Hepatocyte (in vitro differentiated cells): Measurements from ENCODE around the gene PLEKHA4. TPM values are rescaled to one million over a fixed set of nuclear protein-coding genes. Genes with fewer than 3 reads are reported as not detected.
"Not testable (repeated sequence)": the region's sequence is repeated elsewhere in the genome, so short reads cannot be mapped to it uniquely, and the experiment has no call there.

Experiments used
- DNase-seq: peaks from one replicate; pipeline ENCODE4 v3.0.0-alpha.2; 2016; ENCODE audit warnings: low spot score
- H2AFZ ChIP-seq: fragments of 200-600 bp; sonication (generic); 2 replicates; pipeline ENCODE4 v1.6.0; 2016; ENCODE audit warnings: antibody characterized with exemption, mild to moderate bottlenecking
- H3K27ac ChIP-seq: fragments of 200-600 bp; sonication (generic); 2 replicates; pipeline ENCODE4 v1.5.1; 2016; ENCODE audit warnings: mild to moderate bottlenecking
- H3K27me3 ChIP-seq: fragments of 200-600 bp; sonication (generic); 2 replicates; pipeline ENCODE4 v1.6.1; 2016
- H3K36me3 ChIP-seq: fragments of 200-600 bp; sonication (generic); replicated peaks from 2 replicates; pipeline ENCODE4 v1.5.1; 2016; ENCODE audit warnings: low read depth; ENCODE audit not compliant: insufficient read depth
- H3K4me1 ChIP-seq: fragments of 200-600 bp; sonication (generic); 2 replicates; pipeline ENCODE4 v1.5.1; 2016; ENCODE audit warnings: mild to moderate bottlenecking, moderate library complexity; ENCODE audit not compliant: insufficient read depth
- H3K4me2 ChIP-seq: fragments of 200-600 bp; sonication (generic); 2 replicates; pipeline ENCODE4 v1.6.0; 2016
- H3K4me3 ChIP-seq: fragments of 200-600 bp; sonication (generic); 2 replicates; pipeline ENCODE4 v1.5.1; 2016; ENCODE audit warnings: mild to moderate bottlenecking
- H3K79me2 ChIP-seq: fragments of 200-600 bp; sonication (generic); 2 replicates; pipeline ENCODE4 v1.6.0; 2017; ENCODE audit warnings: mild to moderate bottlenecking
- H3K9me2 ChIP-seq: fragments of 200-600 bp; sonication (generic); replicated peaks from 2 replicates; pipeline ENCODE4 v1.6.0; 2017; ENCODE audit warnings: mild to moderate bottlenecking; ENCODE audit not compliant: insufficient read depth
- H3K9me3 ChIP-seq: fragments of 200-600 bp; sonication (generic); 2 replicates; pipeline ENCODE4 v1.5.1; 2016; ENCODE audit warnings: low read depth, mild to moderate bottlenecking
- H4K20me1 ChIP-seq: fragments of 200-600 bp; sonication (generic); 2 replicates; pipeline ENCODE4 v1.6.0; 2016; ENCODE audit warnings: mild to moderate bottlenecking; ENCODE audit not compliant: insufficient read depth, poor library complexity, severe bottlenecking
- CTCF ChIP-seq: fragments of 200-600 bp; sonication (generic); IDR thresholded peaks from 2 replicates; pipeline ENCODE4 v1.5.1; 2016; ENCODE audit warnings: antibody characterized with exemption, mild to moderate bottlenecking; ENCODE audit not compliant: poor library complexity
- EZH2 ChIP-seq: fragments of 200-600 bp; sonication (generic); IDR thresholded peaks from 2 replicates; pipeline ENCODE4 v1.6.1; 2016; ENCODE audit warnings: antibody characterized with exemption, mild to moderate bottlenecking, borderline replicate concordance
- EZH2phosphoT487 ChIP-seq: fragments of 200-600 bp; sonication (generic); IDR thresholded peaks from one replicate; pipeline ENCODE4 v1.6.1; 2018; ENCODE audit warnings: antibody characterized with exemption, mild to moderate bottlenecking, low read depth, moderate library complexity; ENCODE audit not compliant: unreplicated experiment, severe bottlenecking
- WGBS: methylation state at CpG from one replicate; pipeline ENCODE4 v1.1.6; 2016; ENCODE audit warnings: low lambda C conversion rate; ENCODE audit errors: missing lambda C conversion rate; 5-methylcytosine and 5-hydroxymethylcytosine counted together
- polyA plus RNA-seq: library from polyadenylated mRNA; unstranded; fragments of >200 nt; fragmentation: Nextera tagmentation; extraction: Ambion mirVana; gene quantifications from 2 replicates; pipeline ENCODE4 v1.2.1, GENCODE V29; 2016
- small RNA-seq: library from RNA; depleted of rRNA; stranded (forward); fragments of <200 nt; gene quantifications from one replicate; pipeline ENCODE3, GENCODE V24; 2014
- total RNA-seq: library from RNA; depleted of rRNA; stranded (reverse); fragments of >200 nt; gene quantifications from 2 replicates; pipeline ENCODE4 v1.2.3, GENCODE V29; 2014

PLEKHA4 gene
- total and polyA plus RNA-seq, 2 experiments from 2014 or later, result 7.3 to 15.1 TPM

DNA sequence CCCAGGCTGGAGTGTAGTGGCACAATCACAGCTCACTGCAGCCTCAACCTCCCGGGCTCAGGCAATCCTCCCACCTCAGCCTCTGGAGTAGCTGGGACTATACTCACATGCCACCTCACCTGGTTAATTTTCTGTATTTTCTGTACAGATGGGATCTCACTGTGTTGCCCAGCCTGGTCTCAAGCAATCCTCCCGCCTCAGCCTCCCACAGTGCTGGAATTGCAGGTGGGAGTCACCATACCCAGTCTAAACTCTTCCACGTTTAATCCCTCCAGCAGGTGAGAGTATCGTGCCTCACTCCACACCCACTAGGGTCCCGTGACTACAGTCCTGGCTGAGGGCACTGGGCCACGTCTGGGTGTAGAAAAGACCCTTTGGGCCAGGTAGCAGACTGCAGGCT is 74.1 kb downstream of the PLEKHA4 start:
- H2AFZ ChIP-seq, result no peak overlapping the region
- H3K4me3 ChIP-seq, result no peak overlapping the region

DNA sequence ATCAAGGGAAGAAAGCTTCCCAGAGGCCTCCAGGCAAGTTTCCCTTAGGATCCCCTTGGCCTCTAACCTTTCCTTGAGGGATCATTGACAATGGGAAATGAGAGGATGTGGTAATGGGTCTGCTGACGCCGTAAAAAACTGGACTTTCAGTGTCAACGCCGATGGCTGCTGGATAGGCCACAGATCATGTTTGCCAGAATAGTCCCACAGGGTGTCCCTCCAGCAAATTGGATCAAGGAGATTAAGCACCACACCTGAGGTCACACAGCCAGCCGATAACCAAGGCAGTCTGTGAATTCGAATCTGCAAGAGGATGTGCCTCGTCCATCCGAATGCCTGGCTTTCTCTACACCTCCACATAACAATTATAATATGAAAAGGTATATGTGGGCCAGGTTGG is 75.1 kb downstream of the PLEKHA4 start:
- 70% methylated on average over 8 of the region's 8 CpGs for WGBS
- H3K27me3 ChIP-seq, result no peaks in the 10 kb centered on the region
- DNase-seq, result no peak
- no peaks in the 10 kb centered on the region for H3K9me2 ChIP-seq
- H3K4me1 ChIP-seq, result peaks cover 4% of the 10 kb centered on the region
- H3K4me2 ChIP-seq, result no peak overlapping the region
- no peaks in the 10 kb centered on the region for H3K9me3 ChIP-seq
- H2AFZ ChIP-seq, result no peak overlapping the region
- no peak overlapping the region for H3K4me3 ChIP-seq
- no peak overlapping the region for H3K27ac ChIP-seq
- no peaks in the 10 kb centered on the region for H3K79me2 ChIP-seq
- TF ChIP-seq EZH2phosphoT487, result no peak
- TF ChIP-seq EZH2, result no peak
- no peaks in the 10 kb centered on the region for H4K20me1 ChIP-seq
- H3K36me3 ChIP-seq, result no peaks in the 10 kb centered on the region

More for the DNA sequence above, 74.1 kb downstream of the PLEKHA4 start:
- no peaks in the 10 kb centered on the region for H3K9me2 ChIP-seq
- H3K9me3 ChIP-seq, result no peaks in the 10 kb centered on the region
- no peaks in the 10 kb centered on the region for H3K27me3 ChIP-seq
- peaks cover 4% of the 10 kb centered on the region for H3K4me1 ChIP-seq
- TF ChIP-seq EZH2 (no peak), EZH2phosphoT487 (no peak), CTCF (no peak)
- peak overlapping the region; percentile 79 for H3K4me2 ChIP-seq
- H3K27ac ChIP-seq, result peak overlapping the region; percentile 56
- no peaks in the 10 kb centered on the region for H4K20me1 ChIP-seq
- H3K36me3 ChIP-seq, result no peaks in the 10 kb centered on the region
- H3K79me2 ChIP-seq, result no peaks in the 10 kb centered on the region
- 92% methylated on average over 6 of the region's 6 CpGs for WGBS
- DNase-seq, result no peak

- not testable (repeated sequence) for H3K4me1 ChIP-seq, H3K27ac ChIP-seq, H3K79me2 ChIP-seq, H3K27me3 ChIP-seq, H2AFZ ChIP-seq, H3K9me3 ChIP-seq, H3K36me3 ChIP-seq, H4K20me1 ChIP-seq, H3K4me2 ChIP-seq, DNase-seq, H3K9me2 ChIP-seq, H3K4me3 ChIP-seq
- WGBS, result 81% methylated on average over 9 of the region's 9 CpGs
Observed at GRCh38 chr19:48787331-48787730, 81.1 kb downstream of the PLEKHA4 start.

Small RNAs within 50 kb of the gene (small RNA-seq; reads per million reads assigned to genes)
- not detected for gene RNU6-317P

Other genes with a start within 250 kb of the PLEKHA4 start
Only the 30 nearest of the 32 such genes appear.
- gene DBP, start 231.2 kb downstream of the PLEKHA4 start, total RNA-seq, result 3.9 and 5.4 TPM in 2 replicates
- 11.8 and 20.4 TPM in 2 replicates for gene DBP, start 231.2 kb downstream of the PLEKHA4 start, polyA plus RNA-seq
- gene CA11, start 222.4 kb downstream of the PLEKHA4 start, total RNA-seq, result 11.7 and 12.0 TPM in 2 replicates
- gene CA11, start 222.4 kb downstream of the PLEKHA4 start, polyA plus RNA-seq, result 43.6 and 48.6 TPM in 2 replicates
- gene NTN5, start 195.6 kb downstream of the PLEKHA4 start, total RNA-seq, result 0.08 TPM in 1 of 2 replicates, not detected in the other
- gene NTN5, start 195.6 kb downstream of the PLEKHA4 start, polyA plus RNA-seq, result 0.33 and 0.60 TPM in 2 replicates
- 12.4 and 13.4 TPM in 2 replicates for gene FUT2, start 172.6 kb downstream of the PLEKHA4 start, total RNA-seq
- gene FUT2, start 172.6 kb downstream of the PLEKHA4 start, polyA plus RNA-seq, result 14.4 and 16.9 TPM in 2 replicates
- 2.2 and 2.3 TPM in 2 replicates for gene MAMSTR, start 148.9 kb downstream of the PLEKHA4 start, total RNA-seq
- gene MAMSTR, start 148.9 kb downstream of the PLEKHA4 start, polyA plus RNA-seq, result 5.2 and 7.5 TPM in 2 replicates
- gene RASIP1, start 128.0 kb downstream of the PLEKHA4 start, total RNA-seq, result 1.1 and 4.2 TPM in 2 replicates
- 1.9 and 3.6 TPM in 2 replicates for gene RASIP1, start 128.0 kb downstream of the PLEKHA4 start, polyA plus RNA-seq
- gene IZUMO1, start 121.7 kb downstream of the PLEKHA4 start, total RNA-seq, result 0.40 and 0.57 TPM in 2 replicates
- 0.52 and 1.3 TPM in 2 replicates for gene IZUMO1, start 121.7 kb downstream of the PLEKHA4 start, polyA plus RNA-seq
- gene FUT1, start 116.0 kb downstream of the PLEKHA4 start, total RNA-seq, result 2.4 TPM in 2 replicates
- gene FUT1, start 116.0 kb downstream of the PLEKHA4 start, polyA plus RNA-seq, result 4.3 and 5.2 TPM in 2 replicates
- gene FGF21, start 113.1 kb downstream of the PLEKHA4 start, total RNA-seq, result not detected in 2 replicates
- not detected in 2 replicates for gene FGF21, start 113.1 kb downstream of the PLEKHA4 start, polyA plus RNA-seq
- 39.6 and 44.2 TPM in 2 replicates for gene BCAT2, start 57.6 kb downstream of the PLEKHA4 start, total RNA-seq
- 84.6 and 122 TPM in 2 replicates for gene BCAT2, start 57.6 kb downstream of the PLEKHA4 start, polyA plus RNA-seq
- gene HSD17B14, start 32.1 kb downstream of the PLEKHA4 start, total RNA-seq, result 64.1 and 67.6 TPM in 2 replicates
- gene HSD17B14, start 32.1 kb downstream of the PLEKHA4 start, polyA plus RNA-seq, result 91.9 and 107 TPM in 2 replicates
- 67.1 and 83.1 TPM in 2 replicates for gene PPP1R15A, start 3.8 kb upstream of the PLEKHA4 start, total RNA-seq
- 172 and 218 TPM in 2 replicates for gene PPP1R15A, start 3.8 kb upstream of the PLEKHA4 start, polyA plus RNA-seq
- gene TULP2, start 30.1 kb upstream of the PLEKHA4 start, total RNA-seq, result not detected in 2 replicates
- not detected in 2 replicates for gene TULP2, start 30.1 kb upstream of the PLEKHA4 start, polyA plus RNA-seq
- gene NUCB1, start 31.7 kb upstream of the PLEKHA4 start, total RNA-seq, result 233 and 283 TPM in 2 replicates
- gene NUCB1, start 31.7 kb upstream of the PLEKHA4 start, polyA plus RNA-seq, result 332 and 339 TPM in 2 replicates
- 0.72 and 3.7 TPM in 2 replicates for gene DHDH, start 65.1 kb upstream of the PLEKHA4 start, total RNA-seq
- gene DHDH, start 65.1 kb upstream of the PLEKHA4 start, polyA plus RNA-seq, result 1.5 and 2.9 TPM in 2 replicates
- gene BAX, start 86.3 kb upstream of the PLEKHA4 start, total RNA-seq, result 76.4 and 77.3 TPM in 2 replicates
- gene BAX, start 86.3 kb upstream of the PLEKHA4 start, polyA plus RNA-seq, result 106 and 116 TPM in 2 replicates
- gene FTL, start 96.7 kb upstream of the PLEKHA4 start, total RNA-seq, result 8,878 and 9,969 TPM in 2 replicates
- gene FTL, start 96.7 kb upstream of the PLEKHA4 start, polyA plus RNA-seq, result 13,723 and 15,987 TPM in 2 replicates
- gene GYS1, start 124.7 kb upstream of the PLEKHA4 start, total RNA-seq, result 29.2 and 37.4 TPM in 2 replicates
- gene GYS1, start 124.7 kb upstream of the PLEKHA4 start, polyA plus RNA-seq, result 45.9 and 54.8 TPM in 2 replicates
- gene RUVBL2, start 125.3 kb upstream of the PLEKHA4 start, total RNA-seq, result 62.9 and 72.1 TPM in 2 replicates
- 79.6 and 84.9 TPM in 2 replicates for gene RUVBL2, start 125.3 kb upstream of the PLEKHA4 start, polyA plus RNA-seq
- gene LHB, start 148.5 kb upstream of the PLEKHA4 start, total RNA-seq, result not detected in 2 replicates
- not detected in 2 replicates for gene LHB, start 148.5 kb upstream of the PLEKHA4 start, polyA plus RNA-seq
- 1.1 TPM in 1 of 2 replicates, not detected in the other for gene CGB3, start 155.7 kb upstream of the PLEKHA4 start, total RNA-seq
- gene CGB3, start 155.7 kb upstream of the PLEKHA4 start, polyA plus RNA-seq, result not detected in 2 replicates
- not detected in 2 replicates for gene CGB2, start 163.3 kb upstream of the PLEKHA4 start, total RNA-seq
- not detected in 2 replicates for gene CGB2, start 163.3 kb upstream of the PLEKHA4 start, polyA plus RNA-seq
- gene CGB1, start 168.3 kb upstream of the PLEKHA4 start, total RNA-seq, result not detected in 2 replicates
- 0.52 TPM in 1 of 2 replicates, not detected in the other for gene CGB1, start 168.3 kb upstream of the PLEKHA4 start, polyA plus RNA-seq
- gene CGB5, start 175.2 kb upstream of the PLEKHA4 start, total RNA-seq, result 1.5 and 1.9 TPM in 2 replicates
- 0.22 and 1.2 TPM in 2 replicates for gene CGB5, start 175.2 kb upstream of the PLEKHA4 start, polyA plus RNA-seq
- 0.50 TPM in 1 of 2 replicates, not detected in the other for gene CGB8, start 180.5 kb upstream of the PLEKHA4 start, total RNA-seq
- 0.53 TPM in 1 of 2 replicates, not detected in the other for gene CGB8, start 180.5 kb upstream of the PLEKHA4 start, polyA plus RNA-seq
- gene CGB7, start 189.1 kb upstream of the PLEKHA4 start, total RNA-seq, result 0.76 TPM in 1 of 2 replicates, not detected in the other
- 1.6 and 4.1 TPM in 2 replicates for gene CGB7, start 189.1 kb upstream of the PLEKHA4 start, polyA plus RNA-seq
- gene NTF4, start 196.2 kb upstream of the PLEKHA4 start, total RNA-seq, result 2.9 and 3.4 TPM in 2 replicates
- 6.9 and 11.5 TPM in 2 replicates for gene NTF4, start 196.2 kb upstream of the PLEKHA4 start, polyA plus RNA-seq
- gene KCNA7, start 204.1 kb upstream of the PLEKHA4 start, total RNA-seq, result not detected in 2 replicates
- gene KCNA7, start 204.1 kb upstream of the PLEKHA4 start, polyA plus RNA-seq, result not detected in 2 replicates
- gene SNRNP70, start 216.8 kb upstream of the PLEKHA4 start, total RNA-seq, result 164 and 190 TPM in 2 replicates
- 248 and 294 TPM in 2 replicates for gene SNRNP70, start 216.8 kb upstream of the PLEKHA4 start, polyA plus RNA-seq
- gene LIN7B, start 245.8 kb upstream of the PLEKHA4 start, total RNA-seq, result 7.1 and 8.7 TPM in 2 replicates
- 18.0 and 20.6 TPM in 2 replicates for gene LIN7B, start 245.8 kb upstream of the PLEKHA4 start, polyA plus RNA-seq